Measurements from ENCODE around the gene OSBPL7. TPM values are rescaled to one million over a fixed set of nuclear protein-coding genes. Genes with fewer than 3 reads are reported as not detected.

OSBPL7 gene
- polyA plus RNA-seq, 1 donor (not counting 4 experiments of a cell fraction or from before 2014, with no cell fraction given), result 1.9 TPM

- Histone ChIP-seq H3K4me3 (ENCODE audit: control insufficient read depth in 2 of 3, extremely low read depth in 1 of 3, insufficient read depth in 2 of 3, low read depth in 1 of 3, low read length in 3 of 3) (no peak overlapping the region), H3K27ac (ENCODE audit: control insufficient read depth, insufficient read depth, low read length) (no peak overlapping the region), H3K36me3 (ENCODE audit: control insufficient read depth in 2 of 2, extremely low read depth in 1 of 2, insufficient read depth in 2 of 2, low read length in 2 of 2) (peaks cover 0 to 1% of the 10 kb centered on the region in 2 experiments), H3K9me1 (ENCODE audit: control insufficient read depth, extremely low read depth, insufficient read depth, low read length) (no peaks in the 10 kb centered on the region), H4K20me1 (ENCODE audit: control insufficient read depth, extremely low read depth, insufficient read depth, low read length) (no peaks in the 10 kb centered on the region), H3K9ac (ENCODE audit: control insufficient read depth, extremely low read depth, insufficient read depth, low read length) (no peak overlapping the region), H3K9me3 (ENCODE audit: control insufficient read depth, low read depth, low read length) (no peaks in the 10 kb centered on the region), H3K27me3 (ENCODE audit: control insufficient read depth, extremely low read depth, insufficient read depth, low read length) (no peaks in the 10 kb centered on the region), H3K79me2 (ENCODE audit: control insufficient read depth, insufficient read depth, low read length) (peaks cover 2% of the 10 kb centered on the region), H3K4me1 (ENCODE audit: control insufficient read depth, extremely low read depth, insufficient read depth, low read length) (peaks cover 40% of the 10 kb centered on the region), H2AFZ (ENCODE audit: control insufficient read depth, low read length) (no peak overlapping the region), H3K4me2 (ENCODE audit: control insufficient read depth, extremely low read depth, insufficient read depth, low read depth, low read length) (no peak overlapping the region)
- DNase-seq (ENCODE audit: low read depth, low spot score) (no peak), FAIRE-seq (no peak)
- dilution Hi-C loops (cut with MboI; ENCODE audit: extremely low pct_ligation_motif_present, low sequenced_read_pairs), result no loop called here
- TF ChIP-seq, protein P1, sequence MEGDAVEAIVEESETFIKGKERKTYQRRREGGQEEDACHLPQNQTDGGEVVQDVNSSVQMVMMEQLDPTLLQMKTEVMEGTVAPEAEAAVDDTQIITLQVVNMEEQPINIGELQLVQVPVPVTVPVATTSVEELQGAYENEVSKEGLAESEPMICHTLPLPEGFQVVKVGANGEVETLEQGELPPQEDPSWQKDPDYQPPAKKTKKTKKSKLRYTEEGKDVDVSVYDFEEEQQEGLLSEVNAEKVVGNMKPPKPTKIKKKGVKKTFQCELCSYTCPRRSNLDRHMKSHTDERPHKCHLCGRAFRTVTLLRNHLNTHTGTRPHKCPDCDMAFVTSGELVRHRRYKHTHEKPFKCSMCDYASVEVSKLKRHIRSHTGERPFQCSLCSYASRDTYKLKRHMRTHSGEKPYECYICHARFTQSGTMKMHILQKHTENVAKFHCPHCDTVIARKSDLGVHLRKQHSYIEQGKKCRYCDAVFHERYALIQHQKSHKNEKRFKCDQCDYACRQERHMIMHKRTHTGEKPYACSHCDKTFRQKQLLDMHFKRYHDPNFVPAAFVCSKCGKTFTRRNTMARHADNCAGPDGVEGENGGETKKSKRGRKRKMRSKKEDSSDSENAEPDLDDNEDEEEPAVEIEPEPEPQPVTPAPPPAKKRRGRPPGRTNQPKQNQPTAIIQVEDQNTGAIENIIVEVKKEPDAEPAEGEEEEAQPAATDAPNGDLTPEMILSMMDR (optimal IDR thresholded peaks at IDR 0.05 in 1 of 3, IDR thresholded peaks at IDR 0.05 in 1 of 3, conservative IDR thresholded peaks at IDR 0.05 in 1 of 3; ENCODE audit: extremely low read depth in 1 of 3, insufficient read depth in 2 of 3, low read length in 3 of 3), result no peak
- no peak for TF ChIP-seq EZH2 (IDR thresholded peaks at IDR 0.05; ENCODE audit: low read length)
These were observed 24.1 kb upstream of the OSBPL7 start for GRCh38 chr17:47845716-47846075.

GRCh38 chr17:47844814-47845715, 23.5 kb upstream of the OSBPL7 start:
- Histone ChIP-seq H3K4me3 (ENCODE audit: control insufficient read depth in 2 of 3, extremely low read depth in 1 of 3, insufficient read depth in 2 of 3, low read depth in 1 of 3, low read length in 3 of 3) (no peak overlapping the region), H3K4me2 (ENCODE audit: control insufficient read depth, extremely low read depth, insufficient read depth, low read depth, low read length) (no peak overlapping the region), H3K27ac (ENCODE audit: control insufficient read depth, insufficient read depth, low read length) (no peak overlapping the region), H3K9me3 (ENCODE audit: control insufficient read depth, low read depth, low read length) (no peaks in the 10 kb centered on the region), H3K4me1 (ENCODE audit: control insufficient read depth, extremely low read depth, insufficient read depth, low read length) (peaks cover 40% of the 10 kb centered on the region), H3K27me3 (ENCODE audit: control insufficient read depth, extremely low read depth, insufficient read depth, low read length) (no peaks in the 10 kb centered on the region), H3K9me1 (ENCODE audit: control insufficient read depth, extremely low read depth, insufficient read depth, low read length) (no peaks in the 10 kb centered on the region), H3K79me2 (ENCODE audit: control insufficient read depth, insufficient read depth, low read length) (peaks cover 7% of the 10 kb centered on the region), H2AFZ (ENCODE audit: control insufficient read depth, low read length) (no peak overlapping the region), H3K9ac (ENCODE audit: control insufficient read depth, extremely low read depth, insufficient read depth, low read length) (no peak overlapping the region), H3K36me3 (ENCODE audit: control insufficient read depth in 2 of 2, extremely low read depth in 1 of 2, insufficient read depth in 2 of 2, low read length in 2 of 2) (peaks cover 0 to 1% of the 10 kb centered on the region in 2 experiments), H4K20me1 (ENCODE audit: control insufficient read depth, extremely low read depth, insufficient read depth, low read length) (no peaks in the 10 kb centered on the region)
- FAIRE-seq (no peak), DNase-seq (ENCODE audit: low read depth, low spot score) (no peak)
- no peak for TF ChIP-seq EZH2 (IDR thresholded peaks at IDR 0.05; ENCODE audit: low read length)
- TF ChIP-seq, protein P1 (optimal IDR thresholded peaks at IDR 0.05 in 1 of 3, IDR thresholded peaks at IDR 0.05 in 1 of 3, conservative IDR thresholded peaks at IDR 0.05 in 1 of 3; ENCODE audit: extremely low read depth in 1 of 3, insufficient read depth in 2 of 3, low read length in 3 of 3), result peak in 1 of 3 experiments; percentile 44
- dilution Hi-C loops (cut with MboI; ENCODE audit: extremely low pct_ligation_motif_present, low sequenced_read_pairs), result no loop called here

Measured in keratinocyte (primary cell).